Neural progenitor cell (in vitro differentiated cells): Measurements from ENCODE around the gene PTPRR. TPM values are rescaled to one million over a fixed set of nuclear protein-coding genes. Genes with fewer than 3 reads are reported as not detected.

Experiments
- DNase-seq: peaks from one replicate; pipeline ENCODE4 v3.0.0-alpha.2; 2016; ENCODE audit warnings: low spot score
- H2AFZ ChIP-seq: fragments of 200-600 bp; sonication (generic); replicated peaks from 2 replicates; pipeline ENCODE4 v1.6.1; 2016; ENCODE audit warnings: antibody characterized with exemption
- H3F3A ChIP-seq: fragments of 200-600 bp; sonication (generic); 2 replicates; pipeline ENCODE4 v1.6.1; 2016; ENCODE audit warnings: antibody characterized with exemption, low read depth
- H3K27ac ChIP-seq: fragments of 200-600 bp; sonication (generic); 2 replicates; pipeline ENCODE4 v1.5.1; 2016; ENCODE audit warnings: mild to moderate bottlenecking
- H3K27me3 ChIP-seq: fragments of 200-600 bp; sonication (generic); 2 replicates; pipeline ENCODE4 v1.6.1; 2016; ENCODE audit warnings: mild to moderate bottlenecking, moderate library complexity
- H3K36me3 ChIP-seq: fragments of 200-600 bp; sonication (generic); 2 replicates; pipeline ENCODE4 v1.5.1; 2016
- H3K4me1 ChIP-seq: fragments of 200-600 bp; sonication (generic); 2 replicates; pipeline ENCODE4 v1.6.1; 2016; ENCODE audit warnings: mixed run types
- H3K4me2 ChIP-seq: fragments of 200-600 bp; sonication (generic); 2 replicates; pipeline ENCODE4 v1.6.1; 2016
- H3K4me3 ChIP-seq: fragments of 200-600 bp; sonication (generic); 2 replicates; pipeline ENCODE4 v1.5.1; 2016
- H3K79me2 ChIP-seq: fragments of 200-600 bp; sonication (generic); 2 replicates; pipeline ENCODE4 v1.6.1; 2016; ENCODE audit warnings: low read depth
- H3K9ac ChIP-seq: fragments of 200-600 bp; sonication (generic); 2 replicates; pipeline ENCODE4 v1.6.1; 2016
- H3K9me3 ChIP-seq: fragments of 200-600 bp; sonication (generic); 2 replicates; pipeline ENCODE4 v1.5.1; 2016; ENCODE audit warnings: low read depth
- H4K20me1 ChIP-seq: fragments of 200-600 bp; sonication (generic); 2 replicates; pipeline ENCODE4 v1.6.1; 2016; ENCODE audit warnings: low read depth
- H3K27ac Mint-ChIP-seq: 3 replicates; pipeline ENCODE4 v1.8.0; 2021; ENCODE audit warnings: mixed read lengths
- H3K27me3 Mint-ChIP-seq: 2 replicates; pipeline ENCODE4 v1.8.0; 2022; ENCODE audit warnings: low read depth, mild to moderate bottlenecking, inconsistent platforms, moderate library complexity, mixed read lengths; ENCODE audit not compliant: insufficient read depth
- H3K36me3 Mint-ChIP-seq: 3 replicates; pipeline ENCODE4 v1.8.0; 2021; ENCODE audit warnings: mixed read lengths
- H3K4me1 Mint-ChIP-seq: 3 replicates; pipeline ENCODE4 v1.8.0; 2021; ENCODE audit warnings: mixed read lengths
- H3K4me3 Mint-ChIP-seq: 3 replicates; pipeline ENCODE4 v1.8.0; 2021; ENCODE audit warnings: mild to moderate bottlenecking, moderate library complexity, mixed read lengths
- H3K9me3 Mint-ChIP-seq: 3 replicates; pipeline ENCODE4 v1.8.0; 2020; ENCODE audit warnings: mixed read lengths
- CTCF ChIP-seq: fragments of 200-600 bp; sonication (generic); IDR thresholded peaks from 2 replicates; pipeline ENCODE4 v1.5.1; 2017; ENCODE audit warnings: antibody characterized with exemption, mild to moderate bottlenecking
- EZH2 ChIP-seq: fragments of 200-600 bp; sonication (generic); IDR thresholded peaks from 2 replicates; pipeline ENCODE4 v1.6.1; 2017; ENCODE audit warnings: antibody characterized with exemption, mild to moderate bottlenecking, moderate library complexity
- EZH2phosphoT487 ChIP-seq: fragments of 200-600 bp; sonication (generic); IDR thresholded peaks from 2 replicates; pipeline ENCODE4 v1.6.1; 2017; ENCODE audit warnings: antibody characterized with exemption
- total RNA-seq: library from RNA; depleted of rRNA; stranded (reverse); fragments of >200 nt; gene quantifications from 2 replicates; pipeline ENCODE4 v1.2.3, GENCODE V29; 2015; ENCODE audit warnings: low replicate concordance

Gene PTPRR
- total RNA-seq, 1 donor from 2014 or later, result not detected

- Histone ChIP-seq H3K27ac (no peak overlapping the region), H3K9ac (no peak overlapping the region), H4K20me1 (no peaks in the 10 kb centered on the region), H3K4me3 (no peak overlapping the region), H3F3A (no peaks in the 10 kb centered on the region), H3K36me3 (no peaks in the 10 kb centered on the region), H3K79me2 (no peaks in the 10 kb centered on the region), H3K4me2 (no peak overlapping the region), H2AFZ (no peak overlapping the region), H3K27me3 (no peaks in the 10 kb centered on the region), H3K9me3 (no peaks in the 10 kb centered on the region), H3K4me1 (no peaks in the 10 kb centered on the region)
- TF ChIP-seq EZH2, result no peak
- no peak for TF ChIP-seq CTCF
- TF ChIP-seq EZH2phosphoT487, result no peak
- Mint-ChIP-seq H3K27ac (no peak overlapping the region), H3K4me1 (peaks cover 2% of the 10 kb centered on the region), H3K9me3 (peaks cover 2% of the 10 kb centered on the region), H3K4me3 (no peak overlapping the region), H3K27me3 (no peaks in the 10 kb centered on the region), H3K36me3 (no peaks in the 10 kb centered on the region)
- no peak for DNase-seq
Measured at GRCh38 chr12:70730675-70731180, 189.8 kb downstream of the PTPRR start.

DNA sequence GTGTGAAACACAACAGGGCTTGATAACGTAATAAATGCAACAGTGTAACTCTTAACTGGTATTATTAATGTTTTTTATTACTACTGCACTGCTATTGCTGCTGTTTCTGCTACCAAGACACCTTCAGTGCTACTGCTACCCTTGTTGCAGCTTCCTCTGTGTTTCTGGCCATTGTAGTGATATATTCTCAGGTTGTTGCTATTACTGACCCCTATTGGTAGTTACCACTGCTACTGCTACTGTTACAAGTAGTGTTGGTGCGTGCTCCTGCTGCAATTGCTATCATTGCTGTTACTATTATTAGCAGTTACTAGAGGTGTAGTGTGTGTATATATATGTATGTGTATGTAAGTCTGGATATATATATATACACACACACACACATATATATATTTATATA is 196.1 kb downstream of the PTPRR start:
- TF ChIP-seq EZH2phosphoT487 (no peak), EZH2 (no peak), CTCF (peak; percentile 52)
- Mint-ChIP-seq H3K36me3 (no peaks in the 10 kb centered on the region), H3K27ac (no peak overlapping the region)

GRCh38 chr12:70722584-70723343 is 197.8 kb downstream of the PTPRR start:
- H3K27ac Mint-ChIP-seq, result no peak overlapping the region
- Histone ChIP-seq H3K4me2 (no peak overlapping the region), H3K27me3 (no peaks in the 10 kb centered on the region), H3K36me3 (no peaks in the 10 kb centered on the region), H3K27ac (no peak overlapping the region), H3K4me1 (no peaks in the 10 kb centered on the region), H3K9me3 (no peaks in the 10 kb centered on the region), H2AFZ (no peak overlapping the region), H3K9ac (no peak overlapping the region), H4K20me1 (no peaks in the 10 kb centered on the region), H3K4me3 (no peak overlapping the region), H3F3A (peaks cover 6% of the 10 kb centered on the region), H3K79me2 (no peaks in the 10 kb centered on the region)
- H3K4me1 Mint-ChIP-seq, result peaks cover 14% of the 10 kb centered on the region
- DNase-seq, result no peak
- no peak overlapping the region for H3K4me3 Mint-ChIP-seq
- no peaks in the 10 kb centered on the region for H3K9me3 Mint-ChIP-seq
- no peaks in the 10 kb centered on the region for H3K27me3 Mint-ChIP-seq
- no peaks in the 10 kb centered on the region for H3K36me3 Mint-ChIP-seq
- TF ChIP-seq EZH2phosphoT487, result no peak
- TF ChIP-seq EZH2, result no peak
- TF ChIP-seq CTCF, result no peak

More for the DNA sequence above, 196.1 kb downstream of the PTPRR start:
- no peak overlapping the region for H3K4me3 Mint-ChIP-seq
- H3K4me1 Mint-ChIP-seq, result peaks cover 12% of the 10 kb centered on the region
- no peak overlapping the region for H3K4me3 ChIP-seq
- DNase-seq, result peak; percentile 19
- no peaks in the 10 kb centered on the region for H4K20me1 ChIP-seq
- no peaks in the 10 kb centered on the region for H3K9me3 Mint-ChIP-seq
- no peaks in the 10 kb centered on the region for H3K27me3 ChIP-seq
- no peak overlapping the region for H3K4me2 ChIP-seq
- H3K27me3 Mint-ChIP-seq, result no peaks in the 10 kb centered on the region
- no peaks in the 10 kb centered on the region for H3K79me2 ChIP-seq
- no peak overlapping the region for H2AFZ ChIP-seq
- no peak overlapping the region for H3K27ac ChIP-seq
- H3F3A ChIP-seq, result no peaks in the 10 kb centered on the region
- H3K36me3 ChIP-seq, result no peaks in the 10 kb centered on the region
- H3K9me3 ChIP-seq, result no peaks in the 10 kb centered on the region
- no peak overlapping the region for H3K9ac ChIP-seq
- H3K4me1 ChIP-seq, result no peaks in the 10 kb centered on the region
